Astrocyte (in vitro differentiated cells and primary cell): ENCODE results near the gene GSKIP. TPM values are rescaled to one million over a fixed set of nuclear protein-coding genes. Genes with fewer than 3 reads are reported as not detected.

Experiments
- DNase-seq: peaks from one replicate; pipeline ENCODE4 v3.0.0-alpha.2; 2010; ENCODE audit warnings: low read depth
- FAIRE-seq: peaks from 2 replicates; lab custom pipeline; 2011; peaks lifted over from hg19 to GRCh38; lab: Jason Lieb, UNC
- H2AFZ ChIP-seq: 2 replicates; pipeline ENCODE4 v1.6.0; 2012; ENCODE audit warnings: low read depth, low read length, inconsistent platforms
- H3K27ac ChIP-seq: 2 replicates; pipeline ENCODE4 v1.5.1; 2011; ENCODE audit warnings: low read depth, low read length, inconsistent platforms
- H3K27me3 ChIP-seq: 2 replicates; pipeline ENCODE4 v1.6.0; 2011; ENCODE audit warnings: low read length, inconsistent platforms; ENCODE audit not compliant: insufficient read depth
- H3K36me3 ChIP-seq: 2 replicates; pipeline ENCODE4 v1.5.1; 2011; ENCODE audit warnings: low read length, inconsistent platforms; ENCODE audit not compliant: insufficient read depth
- H3K4me1 ChIP-seq: 2 replicates; pipeline ENCODE4 v1.5.1; 2011; ENCODE audit warnings: low read length, inconsistent platforms; ENCODE audit not compliant: insufficient read depth
- H3K4me2 ChIP-seq: 2 replicates; pipeline ENCODE4 v1.6.0; 2012; ENCODE audit warnings: low read length, inconsistent platforms
- H3K4me3 ChIP-seq: 2 replicates; pipeline ENCODE4 v1.5.1; 2011; ENCODE audit warnings: low read depth, mild to moderate bottlenecking, low read length, inconsistent platforms; ENCODE audit not compliant: insufficient read depth
- H3K79me2 ChIP-seq: 2 replicates; pipeline ENCODE4 v1.6.0; 2012; ENCODE audit warnings: mild to moderate bottlenecking, low read length, inconsistent platforms; ENCODE audit not compliant: insufficient read depth
- H3K9ac ChIP-seq: 2 replicates; pipeline ENCODE4 v1.6.0; 2012; ENCODE audit warnings: mild to moderate bottlenecking, low read length, inconsistent platforms
- H3K9me3 ChIP-seq: 2 replicates; pipeline ENCODE4 v1.5.1; 2012; ENCODE audit warnings: low read depth, mild to moderate bottlenecking, low read length, inconsistent platforms; ENCODE audit not compliant: insufficient read depth
- H4K20me1 ChIP-seq: 2 replicates; pipeline ENCODE4 v1.6.0; 2012; ENCODE audit warnings: low read length, inconsistent platforms; ENCODE audit not compliant: insufficient read depth
- H3K27ac Mint-ChIP-seq: one replicate; pipeline ENCODE4 v1.8.0; 2021; ENCODE audit warnings: mild to moderate bottlenecking, mixed read lengths; ENCODE audit not compliant: unreplicated experiment
- H3K27me3 Mint-ChIP-seq: one replicate; pipeline ENCODE4 v1.8.0; 2021; ENCODE audit warnings: low read depth, mixed read lengths; ENCODE audit not compliant: unreplicated experiment
- H3K36me3 Mint-ChIP-seq: one replicate; pipeline ENCODE4 v1.8.0; 2021; ENCODE audit warnings: low read depth, mixed read lengths; ENCODE audit not compliant: unreplicated experiment
- H3K4me1 Mint-ChIP-seq: one replicate; pipeline ENCODE4 v1.8.0; 2021; ENCODE audit warnings: low read depth, mixed read lengths; ENCODE audit not compliant: unreplicated experiment
- H3K4me3 Mint-ChIP-seq: one replicate; pipeline ENCODE4 v1.8.0; 2021; ENCODE audit warnings: mild to moderate bottlenecking, moderate library complexity, mixed read lengths; ENCODE audit not compliant: unreplicated experiment
- H3K9me3 Mint-ChIP-seq: one replicate; pipeline ENCODE4 v1.8.0; 2021; ENCODE audit warnings: mild to moderate bottlenecking, mixed read lengths; ENCODE audit not compliant: unreplicated experiment
- EZH2 ChIP-seq: IDR thresholded peaks from 2 replicates; pipeline ENCODE4 v1.6.1; 2012; ENCODE audit warnings: mild to moderate bottlenecking, low read length, inconsistent platforms; ENCODE audit not compliant: insufficient read depth
- total RNA-seq: library from RNA; stranded (reverse); gene quantifications from 2 replicates; pipeline ENCODE4 v1.2.1, GENCODE V29; 2021
- TF ChIP-seq, protein P1 (sequence below): IDR thresholded peaks from 2 replicates; pipeline ENCODE4 v1.5.1; 2011; ENCODE audit warnings: low read depth, mild to moderate bottlenecking, inconsistent platforms, low read length, moderate library complexity; ENCODE audit not compliant: insufficient read depth

The GSKIP gene
- total RNA-seq, 1 donor from 2014 or later: 22.7 TPM

DNA sequence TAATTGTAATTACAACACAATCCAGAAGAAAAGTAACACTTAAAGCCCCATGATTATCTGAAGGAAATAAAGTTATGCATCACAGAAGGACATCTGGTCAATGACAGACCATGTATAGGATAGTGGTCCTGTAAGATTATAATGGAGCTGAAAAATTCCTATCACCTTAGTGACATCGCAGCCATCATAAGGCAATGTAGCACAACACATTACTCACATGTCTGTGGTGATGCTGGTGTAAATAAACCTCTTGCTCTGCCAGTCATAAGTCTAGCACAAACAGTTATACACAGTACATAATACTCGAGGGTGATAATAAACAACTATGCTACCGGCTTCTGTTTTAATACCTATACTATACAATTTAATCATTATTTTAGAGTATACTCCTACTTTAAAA, 11.3 kb upstream of the GSKIP start:
- peaks cover 51% of the 10 kb centered on the region for H4K20me1 ChIP-seq
- H3K9me3 Mint-ChIP-seq: peaks cover 4% of the 10 kb centered on the region
- H3K79me2 ChIP-seq: peaks cover 64% of the 10 kb centered on the region
- H3K9me3 ChIP-seq: no peaks in the 10 kb centered on the region
- no peak overlapping the region for H3K4me3 ChIP-seq
- no peak overlapping the region for H3K27ac ChIP-seq
- no peak overlapping the region for H2AFZ ChIP-seq
- no peak overlapping the region for H3K4me3 Mint-ChIP-seq
- no peak for DNase-seq
- H3K4me2 ChIP-seq: no peak overlapping the region
- no peak for FAIRE-seq
- H3K27me3 ChIP-seq: no peaks in the 10 kb centered on the region
- no peaks in the 10 kb centered on the region for H3K27me3 Mint-ChIP-seq
- no peak for TF ChIP-seq EZH2
- TF ChIP-seq, protein P1, sequence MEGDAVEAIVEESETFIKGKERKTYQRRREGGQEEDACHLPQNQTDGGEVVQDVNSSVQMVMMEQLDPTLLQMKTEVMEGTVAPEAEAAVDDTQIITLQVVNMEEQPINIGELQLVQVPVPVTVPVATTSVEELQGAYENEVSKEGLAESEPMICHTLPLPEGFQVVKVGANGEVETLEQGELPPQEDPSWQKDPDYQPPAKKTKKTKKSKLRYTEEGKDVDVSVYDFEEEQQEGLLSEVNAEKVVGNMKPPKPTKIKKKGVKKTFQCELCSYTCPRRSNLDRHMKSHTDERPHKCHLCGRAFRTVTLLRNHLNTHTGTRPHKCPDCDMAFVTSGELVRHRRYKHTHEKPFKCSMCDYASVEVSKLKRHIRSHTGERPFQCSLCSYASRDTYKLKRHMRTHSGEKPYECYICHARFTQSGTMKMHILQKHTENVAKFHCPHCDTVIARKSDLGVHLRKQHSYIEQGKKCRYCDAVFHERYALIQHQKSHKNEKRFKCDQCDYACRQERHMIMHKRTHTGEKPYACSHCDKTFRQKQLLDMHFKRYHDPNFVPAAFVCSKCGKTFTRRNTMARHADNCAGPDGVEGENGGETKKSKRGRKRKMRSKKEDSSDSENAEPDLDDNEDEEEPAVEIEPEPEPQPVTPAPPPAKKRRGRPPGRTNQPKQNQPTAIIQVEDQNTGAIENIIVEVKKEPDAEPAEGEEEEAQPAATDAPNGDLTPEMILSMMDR: no peak
- H3K27ac Mint-ChIP-seq: no peak overlapping the region
- H3K4me1 Mint-ChIP-seq: peaks cover 8% of the 10 kb centered on the region
- no peak overlapping the region for H3K9ac ChIP-seq
- no peaks in the 10 kb centered on the region for H3K36me3 ChIP-seq
- peaks cover 2% of the 10 kb centered on the region for H3K36me3 Mint-ChIP-seq
- H3K4me1 ChIP-seq: no peaks in the 10 kb centered on the region

DNA sequence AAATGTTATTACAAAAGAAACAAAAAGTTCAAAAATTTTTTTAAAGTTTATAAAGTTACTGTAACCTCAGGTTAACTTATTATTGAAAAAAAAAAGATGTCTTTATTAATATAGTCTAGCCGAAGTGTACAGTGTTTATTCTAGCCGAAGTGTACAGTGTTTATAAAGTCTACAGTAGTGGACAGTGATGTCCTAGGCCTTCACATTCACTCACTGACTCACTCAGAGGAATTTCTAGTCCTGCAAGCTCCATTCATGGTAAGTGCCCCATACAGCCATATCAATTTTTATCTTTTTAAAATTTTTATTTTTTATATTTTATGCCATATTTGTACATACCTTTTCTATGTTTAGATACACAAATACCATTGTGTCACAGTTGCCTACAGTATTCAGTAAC, 10.6 kb upstream of the GSKIP start:
- Histone ChIP-seq H3K4me2 (no peak overlapping the region), H3K27me3 (no peaks in the 10 kb centered on the region), H2AFZ (no peak overlapping the region), H3K79me2 (peaks cover 61% of the 10 kb centered on the region), H3K9ac (no peak overlapping the region), H3K27ac (no peak overlapping the region), H3K4me1 (no peaks in the 10 kb centered on the region), H3K9me3 (no peaks in the 10 kb centered on the region), H3K36me3 (no peaks in the 10 kb centered on the region), H4K20me1 (peaks cover 49% of the 10 kb centered on the region), H3K4me3 (no peak overlapping the region)
- Mint-ChIP-seq H3K4me1 (peaks cover 8% of the 10 kb centered on the region), H3K27ac (no peak overlapping the region), H3K4me3 (no peak overlapping the region), H3K36me3 (peaks cover 2% of the 10 kb centered on the region), H3K27me3 (no peaks in the 10 kb centered on the region), H3K9me3 (peaks cover 4% of the 10 kb centered on the region)
- no peak for TF ChIP-seq EZH2
- DNase-seq: no peak
- FAIRE-seq: no peak

DNA sequence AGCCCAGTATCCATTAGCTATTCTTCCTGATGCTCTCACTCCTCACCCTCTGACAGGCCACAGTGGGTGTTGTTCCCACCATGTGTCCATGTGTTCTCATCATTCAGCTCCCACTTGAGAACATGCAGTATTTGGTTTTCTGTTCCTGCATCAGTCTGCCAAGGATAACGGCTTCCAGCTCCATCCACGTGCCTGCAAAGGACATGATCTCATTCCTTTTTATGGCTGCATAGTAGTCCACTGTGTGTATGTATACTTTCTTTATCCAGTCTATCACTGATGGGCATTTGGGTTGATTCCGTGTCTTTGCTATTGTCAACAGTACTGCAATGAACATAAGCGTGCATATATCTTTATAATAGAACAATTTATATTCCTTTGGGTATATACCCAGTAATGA, 9.1 kb upstream of the GSKIP start:
- no peak for FAIRE-seq

More for the DNA sequence above, 9.1 kb upstream of the GSKIP start:
- peaks cover 2% of the 10 kb centered on the region for H3K36me3 Mint-ChIP-seq
- Histone ChIP-seq H3K4me2 (no peak overlapping the region), H4K20me1 (peaks cover 51% of the 10 kb centered on the region), H3K79me2 (peaks cover 62% of the 10 kb centered on the region), H2AFZ (no peak overlapping the region), H3K36me3 (no peaks in the 10 kb centered on the region), H3K4me1 (no peaks in the 10 kb centered on the region), H3K27me3 (no peaks in the 10 kb centered on the region), H3K9me3 (no peaks in the 10 kb centered on the region), H3K4me3 (no peak overlapping the region), H3K9ac (no peak overlapping the region), H3K27ac (no peak overlapping the region)
- no peak for DNase-seq
- no peak for TF ChIP-seq EZH2
- TF ChIP-seq, protein P1: no peak
- H3K9me3 Mint-ChIP-seq: peaks cover 4% of the 10 kb centered on the region
- peaks cover 8% of the 10 kb centered on the region for H3K4me1 Mint-ChIP-seq
- no peak overlapping the region for H3K27ac Mint-ChIP-seq
- H3K4me3 Mint-ChIP-seq: no peak overlapping the region
- H3K27me3 Mint-ChIP-seq: no peaks in the 10 kb centered on the region
